Fibroblast of villous mesenchyme (primary cell): ENCODE results near the gene AMMECR1L. TPM values are rescaled to one million over a fixed set of nuclear protein-coding genes. Genes with fewer than 3 reads are reported as not detected.

Source experiments
- DNase-seq: peaks from one replicate; pipeline ENCODE4 v3.0.0-alpha.2; 2010; ENCODE audit warnings: low read depth
- H3K4me3 ChIP-seq: 2 replicates; pipeline ENCODE4 v1.5.1; 2011; ENCODE audit warnings: low read depth, mild to moderate bottlenecking, low read length
- CTCF ChIP-seq: IDR thresholded peaks from 2 replicates; pipeline ENCODE4 v1.5.1; 2012; ENCODE audit warnings: low read depth, mild to moderate bottlenecking, low read length; ENCODE audit not compliant: insufficient read depth
- total RNA-seq: library from RNA; depleted of rRNA; stranded (reverse); fragments of >200 nt; gene quantifications from 2 replicates; pipeline ENCODE4 v1.2.3, GENCODE V29; 2012

Gene AMMECR1L
- 14.2 and 22.0 TPM in 2 replicates for total RNA-seq

- peak; percentile 75 for DNase-seq
- peak within 1 kb of the TSS; percentile 65 for H3K4me3 ChIP-seq
These were observed at the start of gene AMMECR1L for GRCh38 chr2:127885780-127886592. Gene AMMECR1L, minus strand, starts transcription at chr2:127885956. Its CDS starts 11,722 bp downstream, at chr2:127874234.

GRCh38 chr2:127935337-127935736 is 49.6 kb upstream of the AMMECR1L start:
- no peak for TF ChIP-seq CTCF
- DNase-seq = no peak
- no peak overlapping the region for H3K4me3 ChIP-seq

GRCh38 chr2:127932199-127932876 is 46.6 kb upstream of the AMMECR1L start:
- DNase-seq = peak; percentile 88
- H3K4me3 ChIP-seq = no peak overlapping the region

GRCh38 chr2:127929449-127929848 is 43.7 kb upstream of the AMMECR1L start:
- no peak for TF ChIP-seq CTCF
- no peak for DNase-seq
- H3K4me3 ChIP-seq = no peak overlapping the region

More at GRCh38 chr2:127932199-127932876, 46.6 kb upstream of the AMMECR1L start:
- no peak for TF ChIP-seq CTCF

- TF ChIP-seq CTCF = no peak
- no peak overlapping the region for H3K4me3 ChIP-seq
- DNase-seq = no peak
These were observed 41.6 kb upstream of the AMMECR1L start for GRCh38 chr2:127927384-127927783.

GRCh38 chr2:127917916-127918315 is 32.2 kb upstream of the AMMECR1L start:
- H3K4me3 ChIP-seq = no peak overlapping the region
- no peak for DNase-seq
- no peak for TF ChIP-seq CTCF

- TF ChIP-seq CTCF = no peak
- H3K4me3 ChIP-seq = no peak overlapping the region
- DNase-seq = no peak
These were observed 28.2 kb upstream of the AMMECR1L start for GRCh38 chr2:127913808-127914457.
